Suppressor macrophage (primary cell): Measurements from ENCODE around the gene CHST5.
"Not testable (repeated sequence)": the region's sequence is repeated elsewhere in the genome, so short reads cannot be mapped to it uniquely, and the experiment has no call there.

Experiments used
- DNase-seq, 4 experiments: peaks; one replicate each; pipeline ENCODE4 v3.0.0-alpha.2; 2020 to 2022

CHST5 gene

GRCh38 chr16:75550211-75550662 is 14.3 kb upstream of the CHST5 start:
- DNase-seq = peak; percentile 82 to 93 (median 91)

GRCh38 chr16:75548456-75548855 is 12.5 kb upstream of the CHST5 start:
- not testable (repeated sequence) for DNase-seq

GRCh38 chr16:75546293-75546692 is 10.4 kb upstream of the CHST5 start:
- no peak for DNase-seq

- not testable (repeated sequence) for DNase-seq
Measured at GRCh38 chr16:75545879-75546278, 10.0 kb upstream of the CHST5 start.

- not testable (repeated sequence) for DNase-seq
Measured at GRCh38 chr16:75542462-75542861, 6.6 kb upstream of the CHST5 start.

- DNase-seq = no peak
Measured at GRCh38 chr16:75541236-75541635, 5.3 kb upstream of the CHST5 start.

- not testable (repeated sequence) for DNase-seq
Measured at GRCh38 chr16:75538882-75539565, 3.1 kb upstream of the CHST5 start.

GRCh38 chr16:75537776-75538175 is 1.9 kb upstream of the CHST5 start:
- DNase-seq = no peak

- no peak for DNase-seq
Measured at GRCh38 chr16:75535211-75535843, 581 bp downstream of the CHST5 start.

- DNase-seq = no peak
Measured at GRCh38 chr16:75534560-75535205, 1.2 kb downstream of the CHST5 start.

GRCh38 chr16:75532791-75533190 is 3.1 kb downstream of the CHST5 start:
- DNase-seq = no peak

GRCh38 chr16:75532142-75532765 is 3.7 kb downstream of the CHST5 start:
- DNase-seq = no peak

GRCh38 chr16:75529959-75530358 is 5.9 kb downstream of the CHST5 start:
- no peak for DNase-seq

- no peak for DNase-seq
Measured at GRCh38 chr16:75529056-75529905, 6.6 kb downstream of the CHST5 start.

GRCh38 chr16:75527825-75528299 is 8.0 kb downstream of the CHST5 start:
- no peak for DNase-seq

- DNase-seq = no peak
Measured at GRCh38 chr16:75526032-75526790, 9.7 kb downstream of the CHST5 start.

- no peak for DNase-seq
Measured at GRCh38 chr16:75519175-75519574, 16.7 kb downstream of the CHST5 start.

GRCh38 chr16:75516189-75516966 is 19.5 kb downstream of the CHST5 start:
- DNase-seq = peak; percentile 5 to 60 (median 30)

GRCh38 chr16:75514296-75514695 is 21.6 kb downstream of the CHST5 start:
- DNase-seq = no peak

GRCh38 chr16:75506574-75506973 is 29.3 kb downstream of the CHST5 start:
- peak; percentile 88 to 98 (median 92) for DNase-seq

GRCh38 chr16:75506107-75506506 is 29.8 kb downstream of the CHST5 start:
- DNase-seq = no peak
